GM19023 (cell line): ENCODE measurements around the gene TFAP2E.

Experiments
- ATAC-seq: cut with Tn5 transposase; IDR thresholded peaks from one replicate; pipeline ENCODE4 v1.9.1; 2021; ENCODE audit warnings: mild to moderate bottlenecking, moderate library complexity; ENCODE audit not compliant: unreplicated experiment

The TFAP2E gene

GRCh38 chr1:35592991-35593769, 20.1 kb downstream of the TFAP2E start:
- no peak for ATAC-seq

- no peak for ATAC-seq
Observed at GRCh38 chr1:35594005-35594760, 21.1 kb downstream of the TFAP2E start.

GRCh38 chr1:35595684-35596083, 22.6 kb downstream of the TFAP2E start:
- no peak for ATAC-seq

GRCh38 chr1:35597870-35598269, 24.8 kb downstream of the TFAP2E start:
- no peak for ATAC-seq

GRCh38 chr1:35598895-35599294, 25.8 kb downstream of the TFAP2E start:
- ATAC-seq = no peak

GRCh38 chr1:35599411-35599810, 26.3 kb downstream of the TFAP2E start:
- ATAC-seq = no peak

- no peak for ATAC-seq
Observed at GRCh38 chr1:35600593-35600992, 27.5 kb downstream of the TFAP2E start.

GRCh38 chr1:35603468-35603867, 30.4 kb downstream of the TFAP2E start:
- no peak for ATAC-seq

- ATAC-seq = no peak
Observed at GRCh38 chr1:35603941-35604340, 30.8 kb downstream of the TFAP2E start.

- no peak for ATAC-seq
Observed at GRCh38 chr1:35605071-35605866, 32.2 kb downstream of the TFAP2E start.

GRCh38 chr1:35605867-35606182, 32.7 kb downstream of the TFAP2E start:
- ATAC-seq = no peak

- ATAC-seq = no peak
Observed at GRCh38 chr1:35611655-35612054, 38.5 kb downstream of the TFAP2E start.

- ATAC-seq = no peak
Observed at GRCh38 chr1:35615440-35615839, 42.3 kb downstream of the TFAP2E start.

- ATAC-seq = no peak
Observed at GRCh38 chr1:35619237-35620121, 46.4 kb downstream of the TFAP2E start.

- no peak for ATAC-seq
Observed at GRCh38 chr1:35622510-35623178, 49.5 kb downstream of the TFAP2E start.

- no peak for ATAC-seq
Observed at GRCh38 chr1:35623832-35624231, 50.7 kb downstream of the TFAP2E start.

- ATAC-seq = no peak
Observed at GRCh38 chr1:35629051-35629450, 55.9 kb downstream of the TFAP2E start.

GRCh38 chr1:35631396-35631795, 58.3 kb downstream of the TFAP2E start:
- ATAC-seq = no peak

- ATAC-seq = no peak
Observed at GRCh38 chr1:35633547-35633946, 60.4 kb downstream of the TFAP2E start.

- ATAC-seq = no peak
Observed at GRCh38 chr1:35637401-35637809, 64.3 kb downstream of the TFAP2E start.
